Left kidney (tissue), 2 donors: ENCODE measurements around the gene ADAM22. TPM values are rescaled to one million over a fixed set of nuclear protein-coding genes. Genes with fewer than 3 reads are reported as not detected.
"Not testable (repeated sequence)": the region's sequence is repeated elsewhere in the genome, so short reads cannot be mapped to it uniquely, and the experiment has no call there.

Experiments used
- DNase-seq: peaks from one replicate; pipeline ENCODE4 v3.0.0-alpha.2; 2013
- polyA plus RNA-seq: library from polyadenylated mRNA; unstranded; fragments of 120-200 nt; gene quantifications from one replicate; pipeline ENCODE4 v1.2.1, GENCODE V29; 2013; ENCODE audit not compliant: insufficient read length

Gene ADAM22
- polyA plus RNA-seq, 1 donor = 14.2 TPM

GRCh38 chr7:87945926-87946325 is 11.9 kb downstream of the ADAM22 start:
- not testable (repeated sequence) for DNase-seq

- DNase-seq = no peak
These were observed 14.3 kb downstream of the ADAM22 start for GRCh38 chr7:87948371-87948770.

GRCh38 chr7:87959336-87959735 is 25.3 kb downstream of the ADAM22 start:
- no peak for DNase-seq

- DNase-seq = peak; percentile 10
These were observed 26.2 kb downstream of the ADAM22 start for GRCh38 chr7:87960239-87960638.

DNA sequence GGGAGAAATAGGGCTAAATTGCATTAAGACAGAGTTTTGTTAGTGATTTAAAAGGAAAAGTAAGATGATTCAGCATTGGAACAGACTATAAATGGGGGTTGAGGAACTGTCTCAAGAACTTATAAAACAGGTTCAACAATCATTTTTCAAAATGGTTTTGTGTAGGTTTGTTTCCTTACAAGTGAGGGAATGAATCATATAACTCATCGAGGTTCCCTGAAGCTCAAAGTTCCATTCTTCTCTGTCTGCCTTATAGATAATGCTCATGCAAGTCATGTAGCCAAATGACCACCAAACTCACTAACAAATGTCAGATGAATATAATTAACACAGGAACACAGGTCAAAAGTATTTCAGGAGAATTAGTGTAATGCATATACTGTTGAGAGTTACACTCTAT is 27.7 kb downstream of the ADAM22 start:
- no peak for DNase-seq

DNA sequence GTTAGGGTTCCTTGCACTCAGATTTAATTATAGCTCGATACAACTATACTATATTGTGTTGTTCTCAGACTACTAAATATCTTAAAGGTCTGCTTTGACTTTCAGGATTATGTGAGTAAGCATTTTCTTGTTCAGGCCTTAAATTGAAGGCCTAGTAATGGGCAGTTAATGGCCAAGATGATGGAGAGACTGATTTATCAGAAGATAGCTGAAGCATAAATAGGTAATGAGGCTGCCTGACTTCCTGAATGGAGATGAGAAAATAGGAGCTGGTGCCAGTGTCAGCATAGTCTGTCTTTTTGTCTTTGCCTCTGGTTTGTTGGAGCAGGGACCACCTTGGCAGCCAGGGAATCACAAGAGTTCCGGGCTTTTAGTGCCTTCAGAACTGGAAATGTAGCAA is 32.2 kb downstream of the ADAM22 start:
- DNase-seq = no peak

DNA sequence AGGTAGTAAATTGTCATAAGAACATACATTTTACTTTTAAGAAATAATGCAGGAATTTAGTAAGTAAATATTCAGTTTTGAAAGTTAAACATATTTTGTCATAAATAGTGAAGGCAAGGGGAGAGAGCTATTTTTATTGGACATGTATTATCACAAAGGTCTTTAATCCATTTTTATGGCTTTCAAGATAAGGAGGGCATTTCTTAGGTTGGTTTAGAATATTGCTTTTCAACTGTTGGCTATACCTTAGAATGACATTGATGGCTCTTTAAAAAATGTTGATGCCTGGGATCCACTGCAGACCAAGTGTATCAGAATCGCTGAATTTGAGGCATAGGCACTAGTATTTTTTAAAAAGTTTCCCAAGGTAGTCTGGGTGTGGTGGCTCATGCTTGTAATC is 34.0 kb downstream of the ADAM22 start:
- DNase-seq = no peak

GRCh38 chr7:87982116-87982515 is 48.1 kb downstream of the ADAM22 start:
- no peak for DNase-seq

- no peak for DNase-seq
These were observed 50.0 kb downstream of the ADAM22 start for GRCh38 chr7:87984088-87984487.

DNA sequence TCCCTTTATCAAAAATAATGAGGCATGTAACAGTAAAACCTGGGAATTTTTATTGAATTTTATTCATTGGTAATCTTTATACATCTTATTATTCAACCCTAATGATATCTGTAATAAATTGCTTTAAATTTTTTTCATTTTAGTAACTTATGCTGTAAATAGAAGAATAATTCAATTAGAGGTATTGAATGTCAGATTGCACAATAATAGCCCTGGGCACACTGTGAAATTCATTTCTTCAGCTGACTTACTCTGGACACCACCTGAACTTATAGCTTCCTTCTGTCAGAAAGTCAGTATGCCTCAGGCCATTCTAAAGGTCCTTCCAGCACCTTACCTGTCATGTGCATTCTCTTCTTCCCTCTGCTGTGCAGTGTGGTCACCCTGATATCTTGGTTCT is 59.2 kb downstream of the ADAM22 start:
- no peak for DNase-seq

GRCh38 chr7:87999261-87999660 is 65.2 kb downstream of the ADAM22 start:
- DNase-seq = no peak

- DNase-seq = no peak
These were observed 67.9 kb downstream of the ADAM22 start for GRCh38 chr7:88001744-88002530.

GRCh38 chr7:88002617-88003016 is 68.6 kb downstream of the ADAM22 start:
- no peak for DNase-seq

- DNase-seq = no peak
These were observed 69.5 kb downstream of the ADAM22 start for GRCh38 chr7:88003581-88003980.

DNA sequence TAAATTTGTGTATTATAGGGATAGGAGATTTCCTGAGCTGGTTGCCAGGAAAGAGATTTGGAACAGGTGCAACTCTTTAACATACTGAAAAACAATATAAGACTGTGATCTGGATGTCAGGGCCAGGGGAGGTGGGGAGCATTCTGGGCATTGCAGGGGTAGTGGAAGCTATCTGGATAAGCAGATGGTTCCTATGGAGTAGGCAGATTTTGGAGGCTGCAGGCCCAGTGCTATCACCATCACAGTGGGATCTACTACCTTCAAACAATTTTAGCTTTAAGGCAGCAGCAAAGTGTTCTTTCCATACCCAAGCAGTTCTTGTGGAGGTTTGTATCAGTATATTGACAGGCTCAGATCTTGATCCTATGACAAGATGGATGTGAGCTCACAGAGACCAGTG is 71.1 kb downstream of the ADAM22 start:
- no peak for DNase-seq

- DNase-seq = no peak
These were observed 75.6 kb downstream of the ADAM22 start for GRCh38 chr7:88009651-88010050.

DNA sequence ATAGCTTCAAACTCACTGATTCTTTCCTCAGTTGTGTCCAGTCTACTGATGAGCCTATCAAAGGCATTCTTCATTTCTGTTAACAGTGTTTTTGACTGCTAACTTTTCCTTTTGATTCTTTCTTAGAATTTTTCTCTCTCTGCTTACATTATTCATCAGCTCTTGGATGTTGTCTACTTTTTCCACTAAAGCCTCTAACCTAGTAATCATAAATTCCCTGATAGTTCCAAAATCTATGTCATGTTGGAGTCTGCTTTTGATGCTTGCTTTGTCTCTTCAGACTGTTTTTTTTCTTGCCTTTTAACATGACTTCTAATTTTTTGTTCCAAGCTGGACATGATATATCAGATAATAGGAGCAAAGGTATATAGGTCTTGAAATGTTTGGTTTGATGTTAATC is 78.0 kb downstream of the ADAM22 start:
- no peak for DNase-seq

DNA sequence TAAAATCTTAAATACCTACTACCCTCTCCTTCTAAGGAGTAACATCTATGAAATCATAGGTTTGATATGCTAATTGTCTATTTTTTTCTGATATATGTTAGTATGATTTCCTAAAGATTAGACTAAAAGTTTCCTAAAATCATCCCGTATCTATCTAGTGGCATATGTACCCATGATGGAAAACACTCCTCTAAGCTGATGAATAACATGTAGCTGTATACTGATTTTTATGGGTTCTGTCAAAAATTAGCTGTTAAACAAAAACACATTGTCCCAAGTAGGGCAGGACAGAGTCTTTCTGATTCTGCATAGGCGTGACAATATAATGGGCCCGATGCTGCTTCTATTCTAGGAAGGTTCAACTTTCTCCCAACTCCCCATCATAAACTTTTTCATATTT is 79.9 kb downstream of the ADAM22 start:
- no peak for DNase-seq

- no peak for DNase-seq
These were observed 80.5 kb downstream of the ADAM22 start for GRCh38 chr7:88014581-88014980.

- no peak for DNase-seq
These were observed 81.3 kb downstream of the ADAM22 start for GRCh38 chr7:88015309-88015708.

- no peak for DNase-seq
These were observed 84.5 kb downstream of the ADAM22 start for GRCh38 chr7:88018501-88018900.

GRCh38 chr7:88020953-88021665 is 87.1 kb downstream of the ADAM22 start:
- no peak for DNase-seq

DNA sequence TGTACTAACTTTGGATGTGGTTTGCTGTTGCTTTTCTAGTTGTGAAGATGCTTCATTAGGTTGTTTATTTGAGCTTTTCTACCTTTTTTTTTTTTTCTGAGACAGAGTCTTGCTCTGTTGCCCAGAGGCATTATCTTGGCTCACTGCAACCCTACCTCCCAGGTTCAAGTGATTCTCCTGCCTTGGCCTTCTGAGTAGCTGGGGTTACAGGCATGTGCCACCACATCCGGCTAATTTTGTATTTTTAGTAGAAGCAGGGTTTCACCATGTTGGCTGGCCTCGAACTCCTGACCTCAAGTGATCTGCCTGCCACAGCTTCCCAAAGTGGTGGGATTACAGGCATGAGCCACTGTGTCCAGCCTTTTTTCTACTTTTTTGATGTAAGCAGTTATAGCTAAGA is 93.7 kb downstream of the ADAM22 start:
- DNase-seq = no peak
